OCI-LY3 (cell line): ENCODE results near the gene TRIO.

Experiments
- EZH2phosphoT487 ChIP-seq: fragments of 200-600 bp; shearing (Covaris generic); IDR thresholded peaks from 2 replicates; pipeline ENCODE4 v1.6.1; 2018; ENCODE audit warnings: antibody characterized with exemption, mixed run types, low read depth
- TF ChIP-seq, protein P1 (sequence below): fragments of 200-600, 300-600 bp; sonication (generic); IDR thresholded peaks from 2 replicates; pipeline ENCODE4 v1.5.1; 2014; ENCODE audit warnings: antibody characterized with exemption, low read length, low read depth

DNA sequence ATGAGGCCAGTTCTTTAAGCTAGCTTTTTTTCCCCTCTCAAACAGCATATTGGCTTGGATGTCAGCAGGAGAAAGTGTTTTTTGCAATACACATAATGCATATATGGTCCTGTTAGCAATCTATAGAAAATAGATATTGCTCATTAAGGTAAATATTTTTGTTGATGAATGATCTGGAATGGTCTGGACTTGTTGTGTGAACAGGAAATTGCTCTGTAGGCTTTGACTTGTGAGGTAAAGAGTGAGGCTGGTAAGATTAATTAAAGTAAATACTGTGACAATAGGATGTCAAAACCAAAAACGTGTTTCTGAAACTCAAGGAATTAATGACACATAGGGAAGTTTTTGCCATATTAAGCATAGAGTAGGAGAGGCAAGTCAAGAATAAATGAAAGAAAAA is 176.0 kb downstream of the TRIO start:
- TF ChIP-seq, protein P1, sequence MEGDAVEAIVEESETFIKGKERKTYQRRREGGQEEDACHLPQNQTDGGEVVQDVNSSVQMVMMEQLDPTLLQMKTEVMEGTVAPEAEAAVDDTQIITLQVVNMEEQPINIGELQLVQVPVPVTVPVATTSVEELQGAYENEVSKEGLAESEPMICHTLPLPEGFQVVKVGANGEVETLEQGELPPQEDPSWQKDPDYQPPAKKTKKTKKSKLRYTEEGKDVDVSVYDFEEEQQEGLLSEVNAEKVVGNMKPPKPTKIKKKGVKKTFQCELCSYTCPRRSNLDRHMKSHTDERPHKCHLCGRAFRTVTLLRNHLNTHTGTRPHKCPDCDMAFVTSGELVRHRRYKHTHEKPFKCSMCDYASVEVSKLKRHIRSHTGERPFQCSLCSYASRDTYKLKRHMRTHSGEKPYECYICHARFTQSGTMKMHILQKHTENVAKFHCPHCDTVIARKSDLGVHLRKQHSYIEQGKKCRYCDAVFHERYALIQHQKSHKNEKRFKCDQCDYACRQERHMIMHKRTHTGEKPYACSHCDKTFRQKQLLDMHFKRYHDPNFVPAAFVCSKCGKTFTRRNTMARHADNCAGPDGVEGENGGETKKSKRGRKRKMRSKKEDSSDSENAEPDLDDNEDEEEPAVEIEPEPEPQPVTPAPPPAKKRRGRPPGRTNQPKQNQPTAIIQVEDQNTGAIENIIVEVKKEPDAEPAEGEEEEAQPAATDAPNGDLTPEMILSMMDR = no peak
- TF ChIP-seq EZH2phosphoT487 = no peak
